Erythroblast (primary cell): ENCODE results near the gene COL16A1.

Experiments
- GATA1 ChIP-seq: IDR thresholded peaks from 2 replicates; pipeline ENCODE4 v1.6.1; 2011; ENCODE audit warnings: low read depth, mild to moderate bottlenecking, control low read depth, low read length, moderate library complexity
- POLR2A ChIP-seq: IDR thresholded peaks from 2 replicates; pipeline ENCODE4 v1.6.1; 2011; ENCODE audit warnings: mild to moderate bottlenecking, low read length

GRCh38 chr1:31663622-31664452, 40.0 kb downstream of the COL16A1 start:
- no peak for TF ChIP-seq POLR2A
- no peak for TF ChIP-seq GATA1
